H1 (cell line): ENCODE measurements around the gene SLC25A24.

ENCODE experiments used
- CTCF ChIP-seq, 3 experiments: IDR thresholded peaks; 1 replicate in 2 of 3; 2 replicates in 1 of 3; pipeline versions ENCODE4 v1.5.1 to v1.6.1; 2011; ENCODE audit warnings: low read length in 3 of 3, mild to moderate bottlenecking in 3 of 3, inconsistent platforms in 2 of 3, low read depth in 1 of 3, moderate library complexity in 1 of 3; ENCODE audit not compliant: insufficient read depth in 1 of 3; ENCODE audit errors: control extremely low read depth in 1 of 3
- HDAC2 ChIP-seq, 2 experiments: fragments of 300-600 bp in 1 of 2; sonication (generic) in 1 of 2; IDR thresholded peaks; 2 replicates each; pipeline ENCODE4 v1.6.1; 2011 to 2012; ENCODE audit warnings: low read depth in 2 of 2, low read length in 2 of 2, mild to moderate bottlenecking in 2 of 2, moderate library complexity in 2 of 2, borderline replicate concordance in 1 of 2, inconsistent platforms in 1 of 2
- POLR2AphosphoS5 ChIP-seq: IDR thresholded peaks from 2 replicates; pipeline ENCODE4 v1.6.1; 2011; ENCODE audit warnings: low read depth, low read length

- TF ChIP-seq HDAC2 (IDR thresholded peaks at IDR 0.05; ENCODE audit: borderline replicate concordance in 1 of 2, low read depth in 2 of 2, low read length in 2 of 2) (no peak), CTCF (IDR thresholded peaks at IDR 0.05; ENCODE audit: control extremely low read depth in 1 of 3, insufficient read depth in 1 of 3, low read depth in 1 of 3, low read length in 3 of 3) (no peak), POLR2AphosphoS5 (no peak)
These were observed 69.3 kb downstream of the SLC25A24 start for GRCh38 chr1:108130794-108131193.
